Mesenchymal stem cell (in vitro differentiated cells and primary cell): ENCODE results near the gene GNA12.
"Not testable (repeated sequence)": the region's sequence is repeated elsewhere in the genome, so short reads cannot be mapped to it uniquely, and the experiment has no call there.

Source experiments
- DNase-seq: peaks from one replicate; pipeline ENCODE4 v3.0.0-alpha.2; 2013
- H2AFZ ChIP-seq: one replicate; pipeline ENCODE4 v1.6.1; 2013; ENCODE audit warnings: low read depth, mild to moderate bottlenecking, control low read depth, inconsistent platforms, low read length, moderate library complexity
- H2AK5ac ChIP-seq: 2 replicates; pipeline ENCODE4 v1.6.1; 2013; ENCODE audit warnings: low read length, moderate library complexity, mild to moderate bottlenecking, inconsistent platforms; ENCODE audit not compliant: severe bottlenecking
- H2BK120ac ChIP-seq: one replicate; pipeline ENCODE4 v1.6.1; 2013; ENCODE audit warnings: low read depth, mild to moderate bottlenecking, inconsistent platforms, low read length, moderate library complexity
- H2BK12ac ChIP-seq, 2 experiments: one replicate each; pipeline ENCODE4 v1.6.1; 2013; ENCODE audit warnings: inconsistent platforms in 2 of 2, low read length in 2 of 2, mild to moderate bottlenecking in 2 of 2, moderate library complexity in 2 of 2, control low read depth in 1 of 2
- H2BK15ac ChIP-seq: one replicate; pipeline ENCODE4 v1.6.1; 2013; ENCODE audit warnings: mild to moderate bottlenecking, low read depth, inconsistent platforms; ENCODE audit not compliant: poor library complexity, severe bottlenecking
- H2BK5ac ChIP-seq: 2 replicates; pipeline ENCODE4 v1.6.1; 2013; ENCODE audit warnings: low read depth, mild to moderate bottlenecking, low read length, control low read depth, inconsistent platforms; ENCODE audit not compliant: poor library complexity, severe bottlenecking
- H3K14ac ChIP-seq, 2 experiments: one replicate each; pipeline ENCODE4 v1.6.1; 2013; ENCODE audit warnings: inconsistent platforms in 2 of 2, low read length in 2 of 2, control low read depth in 1 of 2, mild to moderate bottlenecking in 1 of 2, moderate library complexity in 1 of 2
- H3K18ac ChIP-seq, 2 experiments: one replicate each; pipeline ENCODE4 v1.6.1; 2013; ENCODE audit warnings: inconsistent platforms in 2 of 2, low read length in 2 of 2, control low read depth in 1 of 2, low read depth in 1 of 2, mild to moderate bottlenecking in 1 of 2
- H3K23ac ChIP-seq, 2 experiments: one replicate each; pipeline ENCODE4 v1.6.1; 2013; ENCODE audit warnings: inconsistent platforms in 2 of 2, low read length in 2 of 2, mild to moderate bottlenecking in 2 of 2, moderate library complexity in 2 of 2, control low read depth in 1 of 2
- H3K27ac ChIP-seq: 2 replicates; pipeline ENCODE4 v1.5.1; 2013; ENCODE audit warnings: mild to moderate bottlenecking, moderate library complexity, low read length, control low read depth, inconsistent platforms; ENCODE audit not compliant: poor library complexity, severe bottlenecking
- H3K27me3 ChIP-seq, 2 experiments: 2 replicates each; pipeline versions ENCODE4 v1.6.1 to v1.7.0; 2013; ENCODE audit warnings: low read length in 2 of 2, mild to moderate bottlenecking in 2 of 2, moderate library complexity in 2 of 2, control low read depth in 1 of 2, inconsistent platforms in 1 of 2; ENCODE audit not compliant: control insufficient read depth in 1 of 2, insufficient read depth in 1 of 2
- H3K36me3 ChIP-seq, 2 experiments: 2 replicates each; pipeline versions ENCODE4 v1.6.1 to v1.7.0; 2013; ENCODE audit warnings: low read length in 2 of 2, control low read depth in 1 of 2, inconsistent platforms in 1 of 2, low read depth in 1 of 2, mild to moderate bottlenecking in 1 of 2; ENCODE audit not compliant: insufficient read depth in 2 of 2, control insufficient read depth in 1 of 2
- H3K4ac ChIP-seq, 2 experiments: one replicate each; pipeline ENCODE4 v1.6.1; 2013; ENCODE audit warnings: inconsistent platforms in 2 of 2, low read length in 2 of 2, mild to moderate bottlenecking in 2 of 2, moderate library complexity in 2 of 2, control low read depth in 1 of 2, low read depth in 1 of 2
- H3K4me1 ChIP-seq: 2 replicates; pipeline ENCODE4 v1.6.1; 2013; ENCODE audit warnings: low read depth, low read length, control low read depth; ENCODE audit not compliant: control insufficient read depth, insufficient read depth
- H3K4me2 ChIP-seq: 2 replicates; pipeline ENCODE4 v1.6.1; 2013; ENCODE audit warnings: low read length, mild to moderate bottlenecking, inconsistent platforms; ENCODE audit not compliant: poor library complexity, severe bottlenecking
- H3K4me3 ChIP-seq, 2 experiments: 2 replicates each; pipeline versions ENCODE4 v1.5.1 to v1.7.0; 2013; ENCODE audit warnings: low read length in 2 of 2, mild to moderate bottlenecking in 2 of 2, control low read depth in 1 of 2, low read depth in 1 of 2; ENCODE audit not compliant: insufficient read depth in 1 of 2
- H3K79me1 ChIP-seq: replicated peaks from 2 replicates; pipeline ENCODE4 v1.6.1; 2013; ENCODE audit warnings: mild to moderate bottlenecking, control low read depth, low read length, inconsistent platforms; ENCODE audit not compliant: poor library complexity, severe bottlenecking
- H3K9ac ChIP-seq: 2 replicates; pipeline ENCODE4 v1.7.0; 2013; ENCODE audit warnings: mild to moderate bottlenecking, low read length, moderate library complexity
- H3K9me3 ChIP-seq: 2 replicates; pipeline ENCODE4 v1.7.0; 2013; ENCODE audit warnings: mild to moderate bottlenecking, low read length; ENCODE audit not compliant: control insufficient read depth
- H4K8ac ChIP-seq: one replicate; pipeline ENCODE4 v1.6.1; 2013; ENCODE audit warnings: inconsistent platforms, mild to moderate bottlenecking, low read length, moderate library complexity
- H4K91ac ChIP-seq: one replicate; pipeline ENCODE4 v1.6.1; 2013; ENCODE audit warnings: mild to moderate bottlenecking, low read length, inconsistent platforms
- WGBS: methylation state at CpG from one replicate; pipeline ENCODE4 v1.1.7; 2013; ENCODE audit warnings: mixed read lengths; 5-methylcytosine and 5-hydroxymethylcytosine counted together

The GNA12 gene

DNA sequence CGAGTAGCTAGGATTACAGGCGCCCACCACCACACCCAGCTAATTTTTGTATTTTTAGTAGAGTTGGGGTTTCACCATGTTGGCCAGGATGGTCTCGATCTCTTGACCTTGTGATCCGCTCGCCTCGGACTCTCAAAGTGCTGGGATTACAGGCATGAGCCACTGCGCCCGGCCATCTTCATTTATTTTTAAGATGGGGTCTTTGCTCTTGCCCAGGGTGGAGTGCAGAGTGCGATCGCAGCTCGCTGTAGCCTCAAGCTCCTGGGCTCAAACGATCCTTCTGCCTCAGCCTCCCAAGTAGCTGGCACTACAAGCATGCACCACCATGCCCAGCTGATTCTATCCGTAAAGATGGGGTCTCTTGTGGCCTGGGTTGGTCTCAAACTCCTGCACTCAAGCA, 116.9 kb downstream of the GNA12 start:
- H2BK15ac ChIP-seq, H3K27ac ChIP-seq, H3K4me1 ChIP-seq, H4K8ac ChIP-seq, H3K23ac ChIP-seq, H3K4ac ChIP-seq, H3K18ac ChIP-seq, H3K4me3 ChIP-seq, H2AFZ ChIP-seq, H3K9me3 ChIP-seq, H3K27me3 ChIP-seq, H2BK5ac ChIP-seq, H3K9ac ChIP-seq, H4K91ac ChIP-seq, H2AK5ac ChIP-seq, H2BK120ac ChIP-seq, H3K14ac ChIP-seq, H2BK12ac ChIP-seq, H3K4me2 ChIP-seq, DNase-seq: not testable (repeated sequence)
- 89% methylated on average over 13 of the region's 13 CpGs for WGBS
- H3K36me3 ChIP-seq, result peaks cover 66 to 71% of the 10 kb centered on the region in 2 experiments
- H3K79me1 ChIP-seq, result peaks cover 48% of the 10 kb centered on the region

DNA sequence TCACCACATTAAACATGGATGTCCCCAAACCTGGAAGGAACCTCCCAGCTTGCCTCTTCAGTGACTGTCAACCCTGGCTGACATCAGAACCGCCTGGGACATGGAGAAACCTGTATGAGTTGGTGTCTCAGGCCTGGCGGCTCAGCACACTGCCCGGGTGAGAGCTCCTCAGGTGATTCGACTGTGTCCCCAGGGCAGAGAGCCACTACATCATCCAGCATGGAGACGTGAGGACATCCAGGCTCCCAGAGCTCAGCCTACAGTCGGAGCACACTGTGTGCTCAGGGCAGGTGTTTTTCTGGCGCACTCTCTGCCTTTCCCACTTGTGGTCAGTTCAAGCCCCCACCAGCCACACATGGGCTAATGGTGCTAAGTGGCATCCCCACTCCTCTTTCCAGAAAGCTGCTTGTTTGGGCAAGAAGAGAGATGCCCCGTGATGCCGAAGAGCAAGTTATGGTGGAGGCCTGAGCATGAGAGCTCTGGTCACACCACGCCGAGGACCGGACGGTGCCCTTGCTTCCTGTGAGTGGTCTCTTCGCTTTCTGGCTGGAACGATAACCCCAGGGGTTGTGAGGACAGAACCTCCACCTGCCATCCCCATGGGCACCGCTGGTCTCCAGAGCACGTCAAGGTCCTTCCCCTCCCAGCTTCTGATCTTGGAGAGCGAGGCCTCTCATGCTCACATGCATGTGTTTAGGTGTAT, 117.6 kb downstream of the GNA12 start:
- no peak overlapping the region for H3K14ac ChIP-seq
- no peak overlapping the region for H2BK120ac ChIP-seq
- H2BK15ac ChIP-seq, result no peak overlapping the region
- WGBS, result 94% methylated on average over 15 of the region's 18 CpGs
- H3K4me3 ChIP-seq, result no peak overlapping the region
- H3K79me1 ChIP-seq, result peaks cover 49% of the 10 kb centered on the region
- H3K4me2 ChIP-seq, result no peak overlapping the region
- DNase-seq, result no peak
- H3K36me3 ChIP-seq, result peaks cover 69 to 75% of the 10 kb centered on the region in 2 experiments
- no peaks in the 10 kb centered on the region for H3K27me3 ChIP-seq
- no peak overlapping the region for H2BK5ac ChIP-seq
- no peaks in the 10 kb centered on the region for H3K9me3 ChIP-seq
- H3K4me1 ChIP-seq, result no peaks in the 10 kb centered on the region
- H2AFZ ChIP-seq, result no peak overlapping the region
- H3K18ac ChIP-seq, result no peak overlapping the region
- no peak overlapping the region for H2BK12ac ChIP-seq
- no peak overlapping the region for H3K27ac ChIP-seq
- no peak overlapping the region for H3K4ac ChIP-seq
- H4K8ac ChIP-seq, result no peak overlapping the region
- no peak overlapping the region for H2AK5ac ChIP-seq
- no peak overlapping the region for H3K23ac ChIP-seq
- H4K91ac ChIP-seq, result no peak overlapping the region
- no peak overlapping the region for H3K9ac ChIP-seq

DNA sequence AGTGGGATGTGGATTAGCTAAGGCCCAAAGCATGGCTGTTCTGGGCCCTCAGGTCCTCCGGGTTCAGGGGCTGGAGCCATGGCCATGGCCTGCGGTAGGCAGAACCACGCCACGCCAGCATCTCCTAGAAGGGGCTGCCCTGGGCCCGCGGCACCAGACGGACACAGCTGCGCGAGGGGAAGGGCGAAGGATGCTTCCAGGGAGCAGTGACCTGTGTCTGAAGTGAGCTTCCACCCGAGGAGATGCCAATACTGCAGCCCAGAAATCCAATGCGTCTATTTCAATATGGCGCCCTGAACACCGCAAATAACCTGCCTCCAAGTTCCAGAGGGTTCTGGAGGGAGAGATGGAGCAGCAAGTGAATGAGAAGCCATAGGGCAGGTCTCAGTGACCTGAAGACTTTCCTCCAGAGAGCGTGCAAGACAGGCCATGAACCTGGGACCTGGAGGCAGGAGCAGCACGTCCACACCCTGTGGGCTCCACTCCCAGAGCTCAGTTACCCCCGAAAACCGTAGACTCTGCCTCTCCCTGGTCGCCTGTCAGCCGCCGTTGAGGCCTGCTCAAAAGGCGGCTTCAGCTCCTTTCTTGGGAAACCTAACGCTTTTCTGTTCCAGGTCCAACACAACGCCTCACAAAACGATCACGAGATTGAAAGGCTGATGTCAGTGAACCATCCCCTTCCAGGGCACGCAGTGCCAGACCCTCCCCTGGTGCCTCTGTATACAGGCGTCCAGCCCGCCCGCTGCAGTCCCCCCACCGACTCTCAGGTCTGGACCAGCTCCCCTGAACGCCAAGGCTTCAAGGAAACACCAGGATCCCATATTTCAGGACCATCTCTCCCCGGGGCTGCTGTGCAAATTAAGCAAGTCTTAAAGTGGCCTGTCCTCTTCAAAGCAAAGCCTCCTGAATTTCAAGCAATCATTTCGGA, 118.7 kb downstream of the GNA12 start:
- Histone ChIP-seq H2BK12ac (peak overlapping the region in 1 of 2 experiments; percentile 14), H3K79me1 (peaks cover 46% of the 10 kb centered on the region), H3K4me2 (no peak overlapping the region), H3K9ac (no peak overlapping the region), H2AFZ (no peak overlapping the region), H3K23ac (no peak overlapping the region), H2BK120ac (no peak overlapping the region), H3K27me3 (no peaks in the 10 kb centered on the region), H2BK5ac (no peak overlapping the region), H2BK15ac (no peak overlapping the region), H3K4me1 (peaks cover 4% of the 10 kb centered on the region), H3K14ac (no peak overlapping the region), H4K91ac (no peak overlapping the region), H3K4ac (no peak overlapping the region), H3K4me3 (no peak overlapping the region), H4K8ac (peak overlapping the region; percentile 32), H2AK5ac (no peak overlapping the region), H3K36me3 (peaks cover 67 to 73% of the 10 kb centered on the region in 2 experiments), H3K18ac (no peak overlapping the region), H3K27ac (no peak overlapping the region), H3K9me3 (no peaks in the 10 kb centered on the region)
- no peak for DNase-seq
- WGBS, result 97% methylated on average over 34 of the region's 34 CpGs

DNA sequence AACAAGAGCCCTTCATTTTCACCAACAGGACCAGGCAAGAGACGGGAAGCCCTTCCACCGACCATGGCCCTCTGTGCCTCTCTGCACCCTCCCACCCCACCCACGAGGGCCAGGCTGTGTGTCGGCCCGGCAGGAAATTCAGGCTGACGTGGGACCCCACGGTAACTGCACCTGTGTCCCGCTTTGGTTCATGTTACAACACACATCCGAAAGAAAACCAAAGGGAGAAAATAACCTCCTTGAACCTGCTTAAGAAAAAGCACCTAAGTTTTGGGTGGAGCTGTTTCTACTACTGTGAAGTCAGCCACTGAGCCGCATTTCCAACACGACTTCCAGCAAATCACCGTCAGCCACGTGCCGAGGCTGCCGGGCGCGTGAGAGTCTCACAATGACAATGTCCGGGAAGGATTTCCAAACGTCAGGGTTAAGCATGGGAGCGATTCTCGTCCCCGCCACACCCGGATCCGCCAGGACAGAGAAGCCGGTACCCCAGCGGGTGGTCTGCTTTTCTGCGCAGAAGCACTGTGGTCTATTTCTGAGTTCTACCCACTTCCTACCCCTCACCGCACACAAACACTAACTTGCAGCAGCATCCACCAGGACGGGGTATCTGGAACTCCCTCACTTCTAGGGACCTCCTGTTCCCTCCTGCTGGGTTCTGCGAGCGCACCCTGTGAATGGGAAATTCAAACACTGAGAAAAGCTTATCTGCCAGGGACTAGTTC, 119.5 kb downstream of the GNA12 start:
- Histone ChIP-seq H3K4me3 (no peak overlapping the region), H2AFZ (no peak overlapping the region), H3K4me2 (no peak overlapping the region), H3K23ac (no peak overlapping the region), H3K36me3 (peaks cover 65 to 66% of the 10 kb centered on the region in 2 experiments), H3K4me1 (peaks cover 8% of the 10 kb centered on the region), H3K9me3 (no peaks in the 10 kb centered on the region), H2BK120ac (no peak overlapping the region), H3K79me1 (peaks cover 46% of the 10 kb centered on the region), H3K9ac (no peak overlapping the region), H3K4ac (no peak overlapping the region), H2AK5ac (no peak overlapping the region), H3K27ac (no peak overlapping the region), H3K14ac (no peak overlapping the region), H4K91ac (no peak overlapping the region), H3K27me3 (no peaks in the 10 kb centered on the region), H2BK15ac (no peak overlapping the region), H3K18ac (no peak overlapping the region), H2BK5ac (no peak overlapping the region), H4K8ac (no peak overlapping the region), H2BK12ac (no peak overlapping the region)
- DNase-seq, result no peak
- 98% methylated on average over 31 of the region's 31 CpGs for WGBS
